Liver (tissue), 9 donors: ENCODE results near the gene TRAPPC3. TPM values are rescaled to one million over a fixed set of nuclear protein-coding genes. Genes with fewer than 3 reads are reported as not detected.

ENCODE experiments used
- DNase-seq: peaks from one replicate; pipeline ENCODE4 v3.0.0-alpha.2; 2017; ENCODE audit warnings: low spot score
- H3K27ac ChIP-seq, 2 donors: one replicate each; pipeline ENCODE4 v1.7.0; 2013; ENCODE audit warnings: inconsistent platforms in 2 of 2, low read length in 2 of 2, control low read depth in 1 of 2, low read depth in 1 of 2, mild to moderate bottlenecking in 1 of 2
- H3K27me3 ChIP-seq, 4 donors: one replicate each; pipeline versions ENCODE4 v1.6.1 to v1.7.0; 2013; ENCODE audit warnings: low read length in 3 of 4, inconsistent platforms in 1 of 4, mild to moderate bottlenecking in 1 of 4, moderate library complexity in 1 of 4; ENCODE audit not compliant: control insufficient read depth in 4 of 4, insufficient read depth in 4 of 4
- H3K36me3 ChIP-seq, 4 donors: one replicate each; pipeline versions ENCODE4 v1.6.1 to v1.7.0; 2013; ENCODE audit warnings: low read length in 3 of 4, mild to moderate bottlenecking in 3 of 4, low read depth in 1 of 4, moderate library complexity in 1 of 4; ENCODE audit not compliant: control insufficient read depth in 4 of 4, insufficient read depth in 3 of 4
- H3K4me1 ChIP-seq, 4 donors: one replicate each; pipeline versions ENCODE4 v1.6.1 to v1.7.0; 2013; ENCODE audit warnings: low read length in 3 of 4, mild to moderate bottlenecking in 3 of 4, moderate library complexity in 1 of 4; ENCODE audit not compliant: control insufficient read depth in 4 of 4, insufficient read depth in 4 of 4
- H3K4me3 ChIP-seq, 3 donors: one replicate each; pipeline versions ENCODE4 v1.6.1 to v1.7.0; 2013; ENCODE audit warnings: low read length in 3 of 3, control low read depth in 1 of 3, low read depth in 1 of 3, mild to moderate bottlenecking in 1 of 3
- H3K9ac ChIP-seq, 2 donors: one replicate each; pipeline ENCODE4 v1.7.0; 2013; ENCODE audit warnings: low read length in 2 of 2, mild to moderate bottlenecking in 2 of 2, moderate library complexity in 2 of 2, control low read depth in 1 of 2, low read depth in 1 of 2
- H3K9me3 ChIP-seq, 4 donors: one replicate each; pipeline versions ENCODE4 v1.6.1 to v1.7.0; 2013; ENCODE audit warnings: low read length in 3 of 4; ENCODE audit not compliant: control insufficient read depth in 4 of 4
- ATF3 ChIP-seq: IDR thresholded peaks from 2 replicates; pipeline ENCODE4 v1.6.1; 2016; ENCODE audit warnings: antibody characterized with exemption
- CTCF ChIP-seq: fragments of 150-350 bp; IDR thresholded peaks from 2 replicates; pipeline ENCODE4 v1.5.1; 2017; ENCODE audit warnings: improper control_type of control experiment, low read depth, low read length; ENCODE audit not compliant: missing input control
- EGR1 ChIP-seq, 2 donors: IDR thresholded peaks; 2 replicates each; pipeline ENCODE4 v1.6.1; 2016 to 2018; ENCODE audit warnings: antibody characterized with exemption in 2 of 2, low read depth in 2 of 2
- FOXA1 ChIP-seq: IDR thresholded peaks from 2 replicates; pipeline ENCODE4 v1.6.1; 2016; ENCODE audit warnings: antibody characterized with exemption
- GABPA ChIP-seq, 2 donors: IDR thresholded peaks in 1 of 2; conservative IDR thresholded peaks in 1 of 2; 2 replicates each; pipeline ENCODE4 v1.6.1; 2016; ENCODE audit warnings: antibody characterized with exemption in 2 of 2, mild to moderate bottlenecking in 1 of 2, moderate library complexity in 1 of 2
- HNF4A ChIP-seq, 2 donors: conservative IDR thresholded peaks; 2 replicates each; pipeline ENCODE4 v1.6.1; 2016; ENCODE audit warnings: antibody characterized with exemption in 2 of 2, mild to moderate bottlenecking in 2 of 2
- HNF4G ChIP-seq: IDR thresholded peaks from 2 replicates; pipeline ENCODE4 v1.6.1; 2016; ENCODE audit warnings: antibody characterized with exemption
- JUND ChIP-seq, 2 donors: IDR thresholded peaks; 2 replicates each; pipeline ENCODE4 v1.6.1; 2016; ENCODE audit warnings: antibody characterized with exemption in 2 of 2
- MAX ChIP-seq: IDR thresholded peaks from 2 replicates; pipeline ENCODE4 v1.6.1; 2016; ENCODE audit warnings: antibody characterized with exemption
- NR2F2 ChIP-seq: IDR thresholded peaks from 2 replicates; pipeline ENCODE4 v1.6.1; 2016; ENCODE audit warnings: antibody characterized with exemption
- RAD21 ChIP-seq, 2 donors: IDR thresholded peaks; 2 replicates each; pipeline ENCODE4 v1.6.1; 2016; ENCODE audit warnings: antibody characterized with exemption in 2 of 2, mild to moderate bottlenecking in 2 of 2
- REST ChIP-seq: IDR thresholded peaks from 2 replicates; pipeline ENCODE4 v1.6.1; 2016; ENCODE audit warnings: antibody characterized with exemption, mild to moderate bottlenecking
- RXRA ChIP-seq, 2 donors: IDR thresholded peaks; 2 replicates each; pipeline ENCODE4 v1.6.1; 2017 to 2018; ENCODE audit warnings: antibody characterized with exemption in 2 of 2, mild to moderate bottlenecking in 1 of 2
- SP1 ChIP-seq: IDR thresholded peaks from 2 replicates; pipeline ENCODE4 v1.6.1; 2018; ENCODE audit warnings: antibody characterized with exemption, mild to moderate bottlenecking
- YY1 ChIP-seq: IDR thresholded peaks from 2 replicates; pipeline ENCODE4 v1.6.1; 2016; ENCODE audit warnings: antibody characterized with exemption, mild to moderate bottlenecking
- ZBTB33 ChIP-seq: IDR thresholded peaks from 2 replicates; pipeline ENCODE4 v1.6.1; 2016; ENCODE audit warnings: antibody characterized with exemption
- WGBS: extraction: QIAGEN DNeasy Blood & Tissue Kit; methylation state at CpG from one replicate; pipeline ENCODE4 v1.1.7; 2013; 5-methylcytosine and 5-hydroxymethylcytosine counted together
- polyA plus RNA-seq, 2 donors: library from polyadenylated mRNA; stranded (reverse) in 1 of 2; unstranded in 1 of 2; fragments of 200-250 nt in 1 of 2; fragments of >200 nt in 1 of 2; fragmentation: Nextera tagmentation in 1 of 2; extraction: Ambion mirVana in 1 of 2; gene quantifications; one replicate each; pipeline versions ENCODE4 v1.2.1 to v1.2.3, GENCODE V29; 2013 to 2015
- total RNA-seq, 2 donors: library from RNA; depleted of rRNA; stranded (reverse); fragments of >200 nt; gene quantifications; one replicate each; pipeline ENCODE4 v1.2.3, GENCODE V29; 2014
- donor health status: healthy.
- donor health status: healthy.
- donor health status: healthy.
- donor health status: healthy.
- donor health status: healthy.

The TRAPPC3 gene
- total and polyA plus RNA-seq, 4 donors, result 24.2 to 56.1 (median 30.4) TPM

- H3K36me3 ChIP-seq, result peaks cover 1 to 9% (median 5%) of the 10 kb centered on the region in 4 donors
- no peaks in the 10 kb centered on the region for H3K27me3 ChIP-seq
- TF ChIP-seq FOXA1, result no peak
- no peak for TF ChIP-seq GABPA (IDR thresholded peaks at IDR 0.05 in 1 of 2, conservative IDR thresholded peaks at IDR 0.05 in 1 of 2)
- no peak for TF ChIP-seq REST
- no peak for TF ChIP-seq CTCF
- TF ChIP-seq SP1, result no peak
- no peak for TF ChIP-seq NR2F2
- no peak for TF ChIP-seq ZBTB33
- no peak for TF ChIP-seq EGR1 (IDR thresholded peaks at IDR 0.05; ENCODE audit: low read depth in 2 of 2)
- TF ChIP-seq HNF4A (conservative IDR thresholded peaks at IDR 0.05), result no peak
- TF ChIP-seq YY1, result no peak
- no peak for TF ChIP-seq RAD21 (IDR thresholded peaks at IDR 0.05)
- no peak for TF ChIP-seq RXRA (IDR thresholded peaks at IDR 0.05)
- TF ChIP-seq MAX, result no peak
- no peak overlapping the region for H3K9ac ChIP-seq
- no peak overlapping the region for H3K27ac ChIP-seq
- DNase-seq, result no peak
- 81% methylated on average over 3 of the region's 3 CpGs for WGBS
- H3K9me3 ChIP-seq, result no peaks in the 10 kb centered on the region
- no peak overlapping the region for H3K4me3 ChIP-seq
- no peaks in the 10 kb centered on the region for H3K4me1 ChIP-seq
Measured at GRCh38 chr1:36132029-36132428, 17.3 kb downstream of the TRAPPC3 start.

- WGBS, result 92% methylated on average over 3 of the region's 3 CpGs
- no peak overlapping the region for H3K4me3 ChIP-seq
- peaks cover 0 to 3% (median 0%) of the 10 kb centered on the region in 4 donors for H3K4me1 ChIP-seq
- DNase-seq, result no peak
- no peaks in the 10 kb centered on the region for H3K27me3 ChIP-seq
- H3K36me3 ChIP-seq, result no peaks in the 10 kb centered on the region
- H3K27ac ChIP-seq, result no peak overlapping the region
- no peaks in the 10 kb centered on the region for H3K9me3 ChIP-seq
- H3K9ac ChIP-seq, result no peak overlapping the region
- no peak for TF ChIP-seq CTCF
- no peak for TF ChIP-seq MAX
- TF ChIP-seq SP1, result no peak
- TF ChIP-seq RXRA (IDR thresholded peaks at IDR 0.05), result no peak
- no peak for TF ChIP-seq ATF3
- TF ChIP-seq JUND (IDR thresholded peaks at IDR 0.05), result no peak
- TF ChIP-seq REST, result no peak
- TF ChIP-seq YY1, result no peak
- TF ChIP-seq GABPA (IDR thresholded peaks at IDR 0.05 in 1 of 2, conservative IDR thresholded peaks at IDR 0.05 in 1 of 2), result no peak
- TF ChIP-seq HNF4G, result no peak
- TF ChIP-seq HNF4A (conservative IDR thresholded peaks at IDR 0.05), result no peak
Measured at GRCh38 chr1:36128905-36129206, 20.4 kb downstream of the TRAPPC3 start.
